AG04450 (cell line): Measurements from ENCODE around the gene GRB14. TPM values are rescaled to one million over a fixed set of nuclear protein-coding genes. Genes with fewer than 3 reads are reported as not detected.

ENCODE experiments used
- CTCF ChIA-PET: fragments of 300-600, 350-600 bp; formaldehyde crosslinking; extraction: SDS; loops from one replicate; lab custom pipeline; 2022; ENCODE audit warnings: antibody characterized with exemption, inconsistent platforms; lab: Charles Lee
- POLR2A ChIA-PET: fragments of 350-600 bp; formaldehyde crosslinking; extraction: SDS; loops from one replicate; lab custom pipeline; 2021; ENCODE audit warnings: antibody characterized with exemption, inconsistent platforms; lab: Yijun Ruan, JAX
- DNase-seq: peaks from one replicate; pipeline ENCODE4 v3.0.0-alpha.2; 2011; ENCODE audit warnings: low read depth, low spot score
- H3K27ac ChIP-seq: one replicate; pipeline ENCODE4 v1.5.1; 2012; ENCODE audit warnings: low read depth, low read length, control low read depth
- H3K27me3 ChIP-seq: one replicate; pipeline ENCODE4 v1.6.0; 2012; ENCODE audit warnings: low read length; ENCODE audit not compliant: control insufficient read depth, insufficient read depth
- H3K4me3 ChIP-seq: 2 replicates; pipeline ENCODE4 v1.5.1; 2011; ENCODE audit warnings: mild to moderate bottlenecking, low read depth, low read length, control low read depth
- H3K9me3 ChIP-seq: 2 replicates; pipeline ENCODE4 v1.5.1; 2012; ENCODE audit warnings: low read length; ENCODE audit not compliant: control insufficient read depth, insufficient read depth
- CTCF ChIP-seq: IDR thresholded peaks from 2 replicates; pipeline ENCODE4 v1.5.1; 2011; ENCODE audit warnings: low read depth, low read length, control low read depth, inconsistent platforms
- polyA plus RNA-seq: library from polyadenylated mRNA; depleted of rRNA; stranded (reverse); fragments of >200 nt; gene quantifications from 2 replicates; pipeline ENCODE4 v1.2.3, GENCODE V29; 2011; rRNA removed

The GRB14 gene
- polyA plus RNA-seq, 1 experiment, result not detected

GRCh38 chr2:164447660-164448059 lies 173.6 kb downstream of the GRB14 start:
- no peaks in the 10 kb centered on the region for H3K27me3 ChIP-seq
- TF ChIP-seq CTCF, result no peak
- H3K9me3 ChIP-seq, result no peaks in the 10 kb centered on the region
- no peak overlapping the region for H3K27ac ChIP-seq
- no peak for DNase-seq
- CTCF ChIA-PET, result no interaction called here
- no peak overlapping the region for H3K4me3 ChIP-seq
- POLR2A ChIA-PET, result no interaction called here

Other genes with a start within 250 kb of the GRB14 start
- 0.48 and 0.79 TPM in 2 replicates for gene COBLL1, start 220.3 kb upstream of the GRB14 start, polyA plus RNA-seq